GM23338 (cell line): ENCODE measurements around the gene NAXE. TPM values are rescaled to one million over a fixed set of nuclear protein-coding genes. Genes with fewer than 3 reads are reported as not detected.

Experiments used
- ATAC-seq: fragments of 200-7000 bp; cut with Tn5 transposase; 3 replicates; pipeline ENCODE4 v1.9.1; 2020
- DNase-seq: peaks from one replicate; pipeline ENCODE4 v3.0.0-alpha.2; 2015; ENCODE audit warnings: low spot score
- H2AFZ ChIP-seq: fragments of 200-600 bp; sonication (generic); 2 replicates; pipeline ENCODE4 v1.8.0; 2016; ENCODE audit warnings: antibody characterized with exemption, mild to moderate bottlenecking, moderate library complexity
- H3F3A ChIP-seq: fragments of 200-600 bp; sonication (generic); replicated peaks from 2 replicates; pipeline ENCODE4 v1.8.0; 2017; ENCODE audit warnings: antibody characterized with exemption, mixed run types, low read depth
- H3K27ac ChIP-seq: fragments of 200-600 bp; sonication (generic); 2 replicates; pipeline ENCODE4 v1.6.1; 2016; ENCODE audit warnings: low read depth
- H3K27me3 ChIP-seq: fragments of 200-600 bp; sonication (generic); 2 replicates; pipeline ENCODE4 v1.8.0; 2016; ENCODE audit warnings: mild to moderate bottlenecking, mixed run types, moderate library complexity; ENCODE audit not compliant: insufficient read depth
- H3K36me3 ChIP-seq: fragments of 200-600 bp; sonication (generic); 2 replicates; pipeline ENCODE4 v1.8.0; 2016; ENCODE audit warnings: mild to moderate bottlenecking; ENCODE audit not compliant: insufficient read depth
- H3K4me1 ChIP-seq: fragments of 200-600 bp; sonication (generic); 2 replicates; pipeline ENCODE4 v1.8.0; 2016; ENCODE audit warnings: mild to moderate bottlenecking, moderate library complexity; ENCODE audit not compliant: insufficient read depth
- H3K4me2 ChIP-seq: fragments of 200-600 bp; sonication (generic); 2 replicates; pipeline ENCODE4 v1.7.1; 2017; ENCODE audit warnings: mixed run types
- H3K4me3 ChIP-seq: fragments of 200-600 bp; sonication (generic); 2 replicates; pipeline ENCODE4 v1.6.1; 2016; ENCODE audit warnings: mixed run types
- H3K79me2 ChIP-seq: fragments of 200-600 bp; sonication (generic); replicated peaks from 2 replicates; pipeline ENCODE4 v1.8.0; 2017; ENCODE audit warnings: mild to moderate bottlenecking; ENCODE audit not compliant: insufficient read depth
- H3K9me2 ChIP-seq: fragments of 200-600 bp; sonication (generic); 2 replicates; pipeline ENCODE4 v1.8.0; 2017; ENCODE audit not compliant: insufficient read depth
- H4K20me1 ChIP-seq: fragments of 200-600 bp; sonication (generic); replicated peaks from 2 replicates; pipeline ENCODE4 v1.8.0; 2017; ENCODE audit warnings: mild to moderate bottlenecking; ENCODE audit not compliant: insufficient read depth
- H3K27ac Mint-ChIP-seq: 2 replicates; pipeline ENCODE4 v1.8.0; 2020; ENCODE audit warnings: inconsistent platforms, mild to moderate bottlenecking, moderate library complexity, mixed read lengths
- H3K27me3 Mint-ChIP-seq: 3 replicates; pipeline ENCODE4 v1.8.0; 2022; ENCODE audit warnings: low read depth, mild to moderate bottlenecking, moderate library complexity, mixed read lengths, inconsistent platforms; ENCODE audit not compliant: insufficient read depth, poor library complexity
- H3K36me3 Mint-ChIP-seq: 3 replicates; pipeline ENCODE4 v1.8.0; 2021; ENCODE audit warnings: low read depth, mild to moderate bottlenecking, inconsistent platforms, moderate library complexity, mixed read lengths
- H3K4me1 Mint-ChIP-seq: 3 replicates; pipeline ENCODE4 v1.8.0; 2020; ENCODE audit warnings: mild to moderate bottlenecking, inconsistent platforms, mixed read lengths
- H3K4me3 Mint-ChIP-seq: 3 replicates; pipeline ENCODE4 v1.8.0; 2021; ENCODE audit warnings: moderate library complexity, mild to moderate bottlenecking, inconsistent platforms, mixed read lengths
- H3K9me3 Mint-ChIP-seq: 3 replicates; pipeline ENCODE4 v1.8.0; 2020; ENCODE audit warnings: moderate library complexity, mild to moderate bottlenecking, inconsistent platforms, mixed read lengths
- CREB1 ChIP-seq: fragments of 250-450 bp; sonication (Bioruptor Pico); IDR thresholded peaks from 2 replicates; pipeline ENCODE4 v1.5.0; 2020; ENCODE audit warnings: low read depth, mild to moderate bottlenecking, moderate library complexity
- EZH2phosphoT487 ChIP-seq: fragments of 200-600 bp; sonication (generic); IDR thresholded peaks from one replicate; pipeline ENCODE4 v1.8.1; 2018; ENCODE audit warnings: antibody characterized with exemption; ENCODE audit not compliant: unreplicated experiment
- JUNB ChIP-seq: IDR thresholded peaks from one replicate; pipeline ENCODE4 v1.6.1; 2016; ENCODE audit warnings: antibody characterized with exemption; ENCODE audit not compliant: unreplicated experiment
- NANOG ChIP-seq: IDR thresholded peaks from 2 replicates; pipeline ENCODE4 v1.6.1; 2016; ENCODE audit warnings: antibody characterized with exemption, borderline replicate concordance
- POLR2AphosphoS5 ChIP-seq: IDR thresholded peaks from 2 replicates; pipeline ENCODE4 v1.6.1; 2016; ENCODE audit warnings: antibody characterized with exemption, low read depth
- STAT1 ChIP-seq: IDR thresholded peaks from one replicate; pipeline ENCODE4 v1.6.1; 2016; ENCODE audit warnings: antibody characterized with exemption; ENCODE audit not compliant: unreplicated experiment
- ZNF114 ChIP-seq: fragments of 250-450 bp; sonication (Bioruptor Pico); IDR thresholded peaks from 2 replicates; pipeline ENCODE4 v1.5.0; 2020; ENCODE audit warnings: mild to moderate bottlenecking, moderate library complexity
- ZNF331 ChIP-seq: fragments of 250-450 bp; sonication (Bioruptor Pico); IDR thresholded peaks from 2 replicates; pipeline ENCODE4 v1.5.0; 2020; ENCODE audit warnings: low read depth, mild to moderate bottlenecking, moderate library complexity
- polyA plus RNA-seq: library from polyadenylated mRNA; unstranded; fragments of >200 nt; fragmentation: Nextera tagmentation; extraction: Ambion mirVana; gene quantifications from 2 replicates; pipeline ENCODE4 v1.2.1, GENCODE V29; 2016
- total RNA-seq: library from RNA; depleted of rRNA; stranded (reverse); fragments of >200 nt; shearing (Covaris generic); gene quantifications from 2 replicates; pipeline ENCODE4 v1.2.3, GENCODE V29; 2014
- TF ChIP-seq, protein P1 (sequence below), 2 experiments: fragments of 200-600 bp in 1 of 2; sonication (generic) in 1 of 2; conservative IDR thresholded peaks; 2 replicates each; pipeline versions ENCODE4 v1.5.1 to v1.6.1; 2016 to 2017; ENCODE audit warnings: antibody characterized with exemption in 2 of 2, low read depth in 2 of 2, mild to moderate bottlenecking in 2 of 2, moderate library complexity in 1 of 2
- TF ChIP-seq, protein P2 (sequence below): IDR thresholded peaks from 2 replicates; pipeline ENCODE4 v1.6.1; 2016; ENCODE audit warnings: antibody characterized with exemption

Gene NAXE
- total and polyA plus RNA-seq, 2 experiments from 2014 or later, result 82.1 to 87.5 TPM

GRCh38 chr1:156582388-156583017, 9.1 kb upstream of the NAXE start:
- no peaks in the 10 kb centered on the region for H3F3A ChIP-seq
- no peaks in the 10 kb centered on the region for H3K79me2 ChIP-seq
- 0 out of 2 replicates have a peak, but pooled peaks cover 3% of the 10 kb centered on the region for H3K9me2 ChIP-seq
- no peaks in the 10 kb centered on the region for H3K36me3 ChIP-seq
- peaks cover 26% of the 10 kb centered on the region for H3K4me1 Mint-ChIP-seq
- no peaks in the 10 kb centered on the region for H3K27me3 ChIP-seq
- TF ChIP-seq JUNB (no peak), ZNF114 (CRISPR knock-in tag) (no peak), POLR2AphosphoS5 (no peak)
- TF ChIP-seq, protein P1, sequence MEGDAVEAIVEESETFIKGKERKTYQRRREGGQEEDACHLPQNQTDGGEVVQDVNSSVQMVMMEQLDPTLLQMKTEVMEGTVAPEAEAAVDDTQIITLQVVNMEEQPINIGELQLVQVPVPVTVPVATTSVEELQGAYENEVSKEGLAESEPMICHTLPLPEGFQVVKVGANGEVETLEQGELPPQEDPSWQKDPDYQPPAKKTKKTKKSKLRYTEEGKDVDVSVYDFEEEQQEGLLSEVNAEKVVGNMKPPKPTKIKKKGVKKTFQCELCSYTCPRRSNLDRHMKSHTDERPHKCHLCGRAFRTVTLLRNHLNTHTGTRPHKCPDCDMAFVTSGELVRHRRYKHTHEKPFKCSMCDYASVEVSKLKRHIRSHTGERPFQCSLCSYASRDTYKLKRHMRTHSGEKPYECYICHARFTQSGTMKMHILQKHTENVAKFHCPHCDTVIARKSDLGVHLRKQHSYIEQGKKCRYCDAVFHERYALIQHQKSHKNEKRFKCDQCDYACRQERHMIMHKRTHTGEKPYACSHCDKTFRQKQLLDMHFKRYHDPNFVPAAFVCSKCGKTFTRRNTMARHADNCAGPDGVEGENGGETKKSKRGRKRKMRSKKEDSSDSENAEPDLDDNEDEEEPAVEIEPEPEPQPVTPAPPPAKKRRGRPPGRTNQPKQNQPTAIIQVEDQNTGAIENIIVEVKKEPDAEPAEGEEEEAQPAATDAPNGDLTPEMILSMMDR (conservative IDR thresholded peaks at IDR 0.05; ENCODE audit: low read depth in 2 of 2), result 0 out of 4 replicates have a peak, but pooled peaks of 1 of the 2 experiments have one; percentile 9
- no peaks in the 10 kb centered on the region; the same call in 2 of the 3 replicates for H3K36me3 Mint-ChIP-seq
- peaks cover 9% of the 10 kb centered on the region for H3K27me3 Mint-ChIP-seq
- no peak for ATAC-seq
- H3K4me2 ChIP-seq, result no peak overlapping the region
- no peaks in the 10 kb centered on the region for H4K20me1 ChIP-seq
- 0 out of 2 replicates have a peak overlapping the region, but pooled peaks have one; percentile 7 for H2AFZ ChIP-seq
- no peak overlapping the region for H3K4me3 Mint-ChIP-seq
- no peak for DNase-seq
- peaks cover 10% of the 10 kb centered on the region for H3K4me1 ChIP-seq
- no peak overlapping the region for H3K4me3 ChIP-seq
- H3K27ac ChIP-seq, result no peak overlapping the region
- no peaks in the 10 kb centered on the region; the same call in 2 of the 3 replicates for H3K9me3 Mint-ChIP-seq
- H3K27ac Mint-ChIP-seq, result no peak overlapping the region

- H3K27me3 Mint-ChIP-seq, result peaks cover 8% of the 10 kb centered on the region
- H3K4me3 Mint-ChIP-seq, result peak overlapping the region; percentile 62
- no peak overlapping the region for H3K27ac Mint-ChIP-seq
- Histone ChIP-seq H3K79me2 (no peaks in the 10 kb centered on the region), H3F3A (no peaks in the 10 kb centered on the region), H2AFZ (peak overlapping the region; percentile 92; the same call in 1 of the 2 replicates), H4K20me1 (no peaks in the 10 kb centered on the region), H3K4me2 (peak overlapping the region; percentile 72), H3K27ac (no peak overlapping the region), H3K9me2 (0 out of 2 replicates have a peak, but pooled peaks cover 3% of the 10 kb centered on the region), H3K36me3 (no peaks in the 10 kb centered on the region), H3K4me1 (peaks cover 10% of the 10 kb centered on the region), H3K4me3 (peak overlapping the region; percentile 41), H3K27me3 (no peaks in the 10 kb centered on the region)
- ATAC-seq (peak; percentile 77), DNase-seq (peak; percentile 97)
- H3K9me3 Mint-ChIP-seq, result no peaks in the 10 kb centered on the region; the same call in 2 of the 3 replicates
- no peaks in the 10 kb centered on the region; the same call in 2 of the 3 replicates for H3K36me3 Mint-ChIP-seq
- peaks cover 26% of the 10 kb centered on the region for H3K4me1 Mint-ChIP-seq
- TF ChIP-seq, protein P2, sequence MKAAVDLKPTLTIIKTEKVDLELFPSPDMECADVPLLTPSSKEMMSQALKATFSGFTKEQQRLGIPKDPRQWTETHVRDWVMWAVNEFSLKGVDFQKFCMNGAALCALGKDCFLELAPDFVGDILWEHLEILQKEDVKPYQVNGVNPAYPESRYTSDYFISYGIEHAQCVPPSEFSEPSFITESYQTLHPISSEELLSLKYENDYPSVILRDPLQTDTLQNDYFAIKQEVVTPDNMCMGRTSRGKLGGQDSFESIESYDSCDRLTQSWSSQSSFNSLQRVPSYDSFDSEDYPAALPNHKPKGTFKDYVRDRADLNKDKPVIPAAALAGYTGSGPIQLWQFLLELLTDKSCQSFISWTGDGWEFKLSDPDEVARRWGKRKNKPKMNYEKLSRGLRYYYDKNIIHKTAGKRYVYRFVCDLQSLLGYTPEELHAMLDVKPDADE, result no peak
- no peak for TF ChIP-seq JUNB
- TF ChIP-seq CREB1 (CRISPR knock-in tag), result no peak
- no peak for TF ChIP-seq EZH2phosphoT487
- TF ChIP-seq, protein P1 (conservative IDR thresholded peaks at IDR 0.05; ENCODE audit: low read depth in 2 of 2), result peak; percentile 83 to 95
- TF ChIP-seq POLR2AphosphoS5, result no peak
- no peak for TF ChIP-seq STAT1
- TF ChIP-seq NANOG, result no peak
- TF ChIP-seq ZNF114 (CRISPR knock-in tag), result no peak
- TF ChIP-seq ZNF331 (CRISPR knock-in tag), result no peak
These were observed 7.6 kb upstream of the NAXE start for GRCh38 chr1:156583821-156584622.
